GM19238 (cell line): ENCODE results near the gene SEC62.

Source experiments
- DNase-seq: peaks from one replicate; pipeline ENCODE4 v3.0.0; 2011; ENCODE audit warnings: low spot score; ENCODE audit not compliant: insufficient read length

Gene SEC62

GRCh38 chr3:169966428-169966950, at the start of gene SEC62:
Gene SEC62, plus strand, starts transcription at chr3:169966807. Its CDS starts 16 bp downstream, at chr3:169966823.
- DNase-seq, result peak; percentile 76

- no peak for DNase-seq
Observed at GRCh38 chr3:169923189-169923588, 43.4 kb upstream of the SEC62 start.

GRCh38 chr3:169923831-169924230, 42.8 kb upstream of the SEC62 start:
- no peak for DNase-seq

GRCh38 chr3:169929830-169930519, 36.6 kb upstream of the SEC62 start:
- DNase-seq, result no peak

GRCh38 chr3:169930843-169931242, 35.8 kb upstream of the SEC62 start:
- no peak for DNase-seq

- peak; percentile 42 for DNase-seq
Observed at GRCh38 chr3:169931747-169932520, 34.7 kb upstream of the SEC62 start.

- DNase-seq, result no peak
Observed at GRCh38 chr3:169939320-169939719, 27.3 kb upstream of the SEC62 start.

GRCh38 chr3:169939751-169940150, 26.9 kb upstream of the SEC62 start:
- no peak for DNase-seq

GRCh38 chr3:169940470-169941181, 26.0 kb upstream of the SEC62 start:
- DNase-seq, result no peak

GRCh38 chr3:169945313-169945712, 21.3 kb upstream of the SEC62 start:
- DNase-seq, result peak; percentile 35

GRCh38 chr3:169946336-169946735, 20.3 kb upstream of the SEC62 start:
- DNase-seq, result no peak

- no peak for DNase-seq
Observed at GRCh38 chr3:169948559-169949448, 17.8 kb upstream of the SEC62 start.

- no peak for DNase-seq
Observed at GRCh38 chr3:169952045-169952444, 14.6 kb upstream of the SEC62 start.

- DNase-seq, result no peak
Observed at GRCh38 chr3:169953462-169954141, 13.0 kb upstream of the SEC62 start.

- DNase-seq, result no peak
Observed at GRCh38 chr3:169954142-169954756, 12.4 kb upstream of the SEC62 start.

GRCh38 chr3:169955406-169955805, 11.2 kb upstream of the SEC62 start:
- DNase-seq, result no peak

- DNase-seq, result no peak
Observed at GRCh38 chr3:169964176-169964575, 2.4 kb upstream of the SEC62 start.

GRCh38 chr3:169965562-169966427, 812 bp upstream of the SEC62 start:
- no peak for DNase-seq
